ENCODE data around the gene RNF5. TPM values are rescaled to one million over a fixed set of nuclear protein-coding genes. Genes with fewer than 3 reads are reported as not detected.
A peak's percentile ranks its signal among the peaks of the same experiment; 100 is the strongest.

The RNF5 gene
- total RNA-seq, 1 experiment from 2014 or later = 82.3 TPM

- DNase-seq (ENCODE audit: low read depth, low spot score) = no peak
- in situ Hi-C loops (cut with HindIII; ENCODE audit: low pct_unique_long_range_greater_than_20kb, low sequenced_read_pairs) = no loop called here
- TF ChIP-seq TCF7L2 (IDR thresholded peaks at IDR 0.05; ENCODE audit: low read depth, low read length) (no peak), POLR2AphosphoS5 (IDR thresholded peaks at IDR 0.05; ENCODE audit: low read depth, low read length) (peak; percentile 60; the same call in 1 of the 2 replicates), CTCF (IDR thresholded peaks at IDR 0.05) (peak; percentile 78), REST (IDR thresholded peaks at IDR 0.05; ENCODE audit: insufficient read depth in 1 of 2, low read depth in 2 of 2, low read length in 1 of 2) (0 out of 4 replicates have a peak, but pooled peaks of 1 of the 2 experiments have one; percentile 16)
- POLR2A ChIA-PET = interaction anchor here (0.6 to 1.0 kb wide), 2 partner anchors 17 to 43 kb away, joined by 4 to 5 read pairs; no protein-coding TSS in a partner anchor
- peak; percentile 92 for ATAC-seq
- Histone ChIP-seq H3K27ac (ENCODE audit: low read length) (peak overlapping the region; percentile 99), H3K4me3 (ENCODE audit: low read depth in 2 of 2, low read length in 2 of 2) (peak overlapping the region; percentile 47 to 84), H3K9me3 (ENCODE audit: control insufficient read depth, insufficient read depth, low read depth, low read length) (no peaks in the 10 kb centered on the region), H3K4me1 (ENCODE audit: control insufficient read depth, insufficient read depth, low read length) (peaks cover 36% of the 10 kb centered on the region), H3K36me3 (ENCODE audit: control insufficient read depth, insufficient read depth, low read length) (no peaks in the 10 kb centered on the region; the same call in 1 of the 2 replicates), H3K27me3 (ENCODE audit: control insufficient read depth, insufficient read depth, low read length) (no peaks in the 10 kb centered on the region)
- CTCF ChIA-PET = interaction anchor here (0.6 to 1.0 kb wide), 5 partner anchors 9 to 76 kb away, joined by 3 to 10 read pairs (median 7); partner anchors contain the start of gene ATF6B
- TSS peak; percentile 99 for BruUV-seq (replicated peaks)
- intact Hi-C loops (cut with micrococcal nuclease; ENCODE audit: unreplicated experiment) = loop anchor here (10.0 kb wide), 1 partner anchor 80 kb away; no protein-coding TSS in a partner anchor
These were observed 16.8 kb downstream of the RNF5 start for GRCh38 chr6:32194825-32195651.

- TF ChIP-seq SIN3A (IDR thresholded peaks at IDR 0.05; ENCODE audit: borderline replicate concordance, insufficient read depth, low read depth, low read length) = no peak
- TF ChIP-seq REST (IDR thresholded peaks at IDR 0.05; ENCODE audit: insufficient read depth in 1 of 2, low read depth in 2 of 2, low read length in 1 of 2) = no peak; a peak in 1 of 4 replicates
- no peak for TF ChIP-seq TCF7L2 (IDR thresholded peaks at IDR 0.05; ENCODE audit: low read depth, low read length)
- no peak for TF ChIP-seq CTCF (IDR thresholded peaks at IDR 0.05)
- TF ChIP-seq POLR2AphosphoS5 (IDR thresholded peaks at IDR 0.05; ENCODE audit: low read depth, low read length) = no peak
- BruUV-seq (replicated peaks) = no TSS peak
- Histone ChIP-seq H3K4me3 (ENCODE audit: low read depth in 2 of 2, low read length in 2 of 2) (peak overlapping the region; percentile 86 to 94; a peak in 3 of 4 replicates), H3K9me3 (ENCODE audit: control insufficient read depth, insufficient read depth, low read depth, low read length) (no peaks in the 10 kb centered on the region), H3K4me1 (ENCODE audit: control insufficient read depth, insufficient read depth, low read length) (peaks cover 33% of the 10 kb centered on the region), H3K27me3 (ENCODE audit: control insufficient read depth, insufficient read depth, low read length) (no peaks in the 10 kb centered on the region), H3K36me3 (ENCODE audit: control insufficient read depth, insufficient read depth, low read length) (no peaks in the 10 kb centered on the region; the same call in 1 of the 2 replicates), H3K27ac (ENCODE audit: low read length) (peak overlapping the region; percentile 99; the same call in 1 of the 2 replicates)
- DNase-seq (ENCODE audit: low read depth, low spot score) = peak; percentile 92
- ChIA-PET CTCF (interaction anchor here (0.6 to 1.0 kb wide), 7 partner anchors 18 to 672 kb away, joined by 3 to 10 read pairs (median 6); partner anchors contain the start of gene ATF6B), POLR2A (interaction anchor here (0.6 to 1.0 kb wide), 2 partner anchors 18 to 37 kb away, joined by 4 to 5 read pairs; no protein-coding TSS in a partner anchor)
- in situ Hi-C loops (cut with HindIII; ENCODE audit: low pct_unique_long_range_greater_than_20kb, low sequenced_read_pairs) (no loop called here), intact Hi-C loops (cut with micrococcal nuclease; ENCODE audit: unreplicated experiment) (loop anchor here (10.0 kb wide), 1 partner anchor 81 kb away; no protein-coding TSS in a partner anchor)
- no peak for ATAC-seq
These were observed 17.4 kb downstream of the RNF5 start for GRCh38 chr6:32195652-32195901.

Data from Panc1 (cell line).